ENCODE results near the gene AHNAK2. TPM values are rescaled to one million over a fixed set of nuclear protein-coding genes. Genes with fewer than 3 reads are reported as not detected.
"Not testable (repeated sequence)": the region's sequence is repeated elsewhere in the genome, so short reads cannot be mapped to it uniquely, and the experiment has no call there.

Gene AHNAK2
- total and polyA plus RNA-seq, 8 donors = 1.5 to 117 (median 13.5) TPM

GRCh38 chr14:104924421-104925213 lies 53.6 kb downstream of the AHNAK2 start, which contains the start of gene PLD4:
PLD4 (plus strand) TSS chr14:104924879; CDS start chr14:104927141, 2,262 bp downstream.
- TF ChIP-seq POLR2AphosphoS5 (IDR thresholded peaks at IDR 0.05) (no peak), POLR2A (IDR thresholded peaks at IDR 0.05) (no peak), EP300 (IDR thresholded peaks at IDR 0.05) (no peak), CTCF (IDR thresholded peaks at IDR 0.05) (no peak)
- WGBS, 5 donors = 66 to 85% (median 76%) methylated on average over 11 to 14 of the region's 14 CpGs
- H3K9me3 ChIP-seq = peaks cover 0 to 7% (median 7%) of the 10 kb centered on the region in 4 donors
- no peak for DNase-seq
- no peaks in the 10 kb centered on the region for H3K36me3 ChIP-seq
- H3K4me1 ChIP-seq = peaks cover 0 to 10% (median 0%) of the 10 kb centered on the region in 4 donors
- no peak within 1 kb of the TSS for H3K27ac ChIP-seq
- intact Hi-C loops (cut with DNase I; ENCODE audit: low total_unique reads) = no loop called here
- peaks cover 0 to 24% (median 0%) of the 10 kb centered on the region in 3 donors for H3K27me3 ChIP-seq
- H3K4me3 ChIP-seq = no peak within 1 kb of the TSS

GRCh38 chr14:104923640-104924420 lies 54.3 kb downstream of the AHNAK2 start:
- intact Hi-C loops (cut with DNase I; ENCODE audit: low total_unique reads) = no loop called here
- peaks cover 0 to 10% (median 0%) of the 10 kb centered on the region in 4 donors for H3K4me1 ChIP-seq
- no peak overlapping the region for H3K27ac ChIP-seq
- no peak overlapping the region for H3K4me3 ChIP-seq
- H3K9me3 ChIP-seq = peaks cover 0 to 7% (median 7%) of the 10 kb centered on the region in 4 donors
- TF ChIP-seq POLR2A (IDR thresholded peaks at IDR 0.05) (no peak), POLR2AphosphoS5 (IDR thresholded peaks at IDR 0.05) (no peak), EP300 (IDR thresholded peaks at IDR 0.05) (no peak), CTCF (IDR thresholded peaks at IDR 0.05) (no peak)
- H3K36me3 ChIP-seq = no peaks in the 10 kb centered on the region
- WGBS, 5 donors = 86 to 92% (median 88%) methylated on average over 3 to 4 of the region's 4 CpGs
- H3K27me3 ChIP-seq = peaks cover 0 to 24% (median 0%) of the 10 kb centered on the region in 3 donors
- no peak for DNase-seq

GRCh38 chr14:104919993-104920315 lies 58.2 kb downstream of the AHNAK2 start:
- DNase-seq = no peak
- WGBS, 5 donors = 49 to 62% (median 60%) methylated on average over 3 of the region's 3 CpGs
- Histone ChIP-seq H3K27me3 (peaks cover 0 to 5% (median 0%) of the 10 kb centered on the region in 3 donors), H3K4me3 (no peak overlapping the region), H3K4me1 (no peaks in the 10 kb centered on the region), H3K36me3 (no peaks in the 10 kb centered on the region), H3K9me3 (peaks cover 0 to 7% (median 7%) of the 10 kb centered on the region in 4 donors), H3K27ac (no peak overlapping the region)
- no peak for TF ChIP-seq POLR2AphosphoS5 (IDR thresholded peaks at IDR 0.05)
- no peak for TF ChIP-seq CTCF (IDR thresholded peaks at IDR 0.05)
- TF ChIP-seq EP300 (IDR thresholded peaks at IDR 0.05) = no peak
- no peak for TF ChIP-seq POLR2A (IDR thresholded peaks at IDR 0.05)
- intact Hi-C loops (cut with DNase I; ENCODE audit: low total_unique reads) = no loop called here

GRCh38 chr14:104919152-104919992 lies 58.8 kb downstream of the AHNAK2 start:
- H3K36me3 ChIP-seq; intact Hi-C loops (cut with DNase I; ENCODE audit: low total_unique reads); H3K27ac ChIP-seq; DNase-seq; H3K4me1 ChIP-seq; H3K27me3 ChIP-seq; H3K4me3 ChIP-seq; H3K9me3 ChIP-seq: not testable (repeated sequence)
- 48 to 60% (median 57%) methylated on average over 12 of the region's 12 CpGs for WGBS, 5 donors
